BLaER1 (cell line): ENCODE measurements around the gene OGDH.
A peak's percentile ranks its signal among the peaks of the same experiment; 100 is the strongest.
"Not testable (repeated sequence)": the region's sequence is repeated elsewhere in the genome, so short reads cannot be mapped to it uniquely, and the experiment has no call there.

Experiments
- H3K27ac ChIP-seq: shearing (Covaris generic); formaldehyde crosslinking; 2 replicates; pipeline ENCODE4 v1.8.1; 2022
- H3K27me3 ChIP-seq: shearing (Covaris generic); formaldehyde crosslinking; 2 replicates; pipeline ENCODE4 v1.8.1; 2022
- H3K36me3 ChIP-seq: shearing (Covaris generic); formaldehyde crosslinking; 2 replicates; pipeline ENCODE4 v1.8.1; 2022
- H3K4me1 ChIP-seq: shearing (Covaris generic); formaldehyde crosslinking; 2 replicates; pipeline ENCODE4 v1.8.1; 2022
- H3K4me2 ChIP-seq: shearing (Covaris generic); formaldehyde crosslinking; 2 replicates; pipeline ENCODE4 v1.8.1; 2022
- H3K4me3 ChIP-seq: shearing (Covaris generic); formaldehyde crosslinking; 2 replicates; pipeline ENCODE4 v1.8.1; 2022
- H3K9ac ChIP-seq: shearing (Covaris generic); formaldehyde crosslinking; 2 replicates; pipeline ENCODE4 v1.8.1; 2022
- H3K9me3 ChIP-seq: shearing (Covaris generic); formaldehyde crosslinking; 2 replicates; pipeline ENCODE4 v1.8.1; 2022
- H4K20me1 ChIP-seq: shearing (Covaris generic); formaldehyde crosslinking; 2 replicates; pipeline ENCODE4 v1.8.1; 2022
- Cebpa-rat ChIP-seq: shearing (Covaris generic); IDR thresholded peaks from 2 replicates; pipeline ENCODE4 v1.8.1; 2022

OGDH gene

GRCh38 chr7:44700322-44700721 lies 93.9 kb downstream of the OGDH start:
- Histone ChIP-seq H3K27ac (no peak overlapping the region), H3K4me3 (no peak overlapping the region), H3K27me3 (no peaks in the 10 kb centered on the region), H3K4me1 (peaks cover 14% of the 10 kb centered on the region), H3K9ac (no peak overlapping the region), H3K4me2 (0 out of 2 replicates have a peak overlapping the region, but pooled peaks have one; percentile 14), H3K36me3 (peaks cover 93% of the 10 kb centered on the region), H4K20me1 (no peaks in the 10 kb centered on the region), H3K9me3 (peaks cover 40% of the 10 kb centered on the region)
- TF ChIP-seq Cebpa-rat = no peak

DNA sequence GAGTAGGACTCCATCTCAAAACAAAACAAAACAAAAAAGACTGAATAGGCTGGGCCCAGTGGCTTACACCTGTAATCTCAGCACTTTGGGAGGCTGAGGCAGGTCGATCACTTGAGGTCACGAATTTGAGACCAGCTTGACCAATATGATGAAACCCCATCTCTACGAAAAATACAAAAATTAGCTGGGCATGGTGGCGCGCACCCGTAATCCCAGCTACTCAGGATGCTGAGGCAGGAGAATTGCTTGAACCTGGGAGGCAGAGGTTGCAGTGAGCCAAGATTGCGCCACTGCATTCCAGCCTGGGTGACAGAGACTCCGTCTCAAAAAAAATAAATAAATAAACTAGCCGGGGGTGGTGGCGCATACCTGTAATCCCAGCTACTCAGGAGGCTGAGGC lies 97.0 kb downstream of the OGDH start:
- H3K27ac ChIP-seq, H3K27me3 ChIP-seq, H3K9ac ChIP-seq, H4K20me1 ChIP-seq, H3K4me2 ChIP-seq, H3K4me3 ChIP-seq: not testable (repeated sequence)
- H3K36me3 ChIP-seq = peaks cover 88% of the 10 kb centered on the region
- peaks cover 30% of the 10 kb centered on the region for H3K9me3 ChIP-seq
- H3K4me1 ChIP-seq = peaks cover 14% of the 10 kb centered on the region

- Histone ChIP-seq H3K4me1 (peaks cover 14% of the 10 kb centered on the region), H4K20me1 (no peaks in the 10 kb centered on the region), H3K27ac (no peak overlapping the region), H3K9ac (no peak overlapping the region), H3K4me3 (no peak overlapping the region), H3K36me3 (peaks cover 88% of the 10 kb centered on the region), H3K27me3 (no peaks in the 10 kb centered on the region), H3K4me2 (no peak overlapping the region), H3K9me3 (peaks cover 25% of the 10 kb centered on the region)
- TF ChIP-seq Cebpa-rat = no peak
Observed at GRCh38 chr7:44703921-44704320, 97.5 kb downstream of the OGDH start.

DNA sequence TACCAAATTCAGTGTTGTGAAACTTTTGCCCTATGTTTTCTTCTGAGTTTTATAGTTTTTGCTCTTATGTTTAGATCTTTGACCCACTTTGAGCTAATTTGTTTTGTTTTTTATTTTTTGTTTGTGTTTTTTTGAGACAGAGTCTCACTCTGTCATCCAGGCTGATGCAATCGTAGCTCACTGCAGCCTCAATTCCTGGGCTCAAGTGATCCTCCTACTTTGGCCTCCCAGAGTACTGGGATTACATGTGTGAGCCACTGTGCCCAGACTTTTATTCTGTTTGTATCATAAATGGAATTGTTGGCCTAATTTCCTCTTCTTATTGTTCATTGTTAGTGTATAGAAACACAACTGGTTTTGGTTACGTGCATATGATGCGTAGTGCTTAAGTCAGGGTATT lies 99.0 kb downstream of the OGDH start:
- no peak for TF ChIP-seq Cebpa-rat
- Histone ChIP-seq H3K27me3 (no peaks in the 10 kb centered on the region), H3K9me3 (peaks cover 10% of the 10 kb centered on the region; the same call in 1 of the 2 replicates), H3K36me3 (peaks cover 86% of the 10 kb centered on the region), H3K4me2 (no peak overlapping the region), H4K20me1 (no peaks in the 10 kb centered on the region), H3K4me1 (peaks cover 7% of the 10 kb centered on the region), H3K9ac (no peak overlapping the region), H3K27ac (no peak overlapping the region), H3K4me3 (no peak overlapping the region)

DNA sequence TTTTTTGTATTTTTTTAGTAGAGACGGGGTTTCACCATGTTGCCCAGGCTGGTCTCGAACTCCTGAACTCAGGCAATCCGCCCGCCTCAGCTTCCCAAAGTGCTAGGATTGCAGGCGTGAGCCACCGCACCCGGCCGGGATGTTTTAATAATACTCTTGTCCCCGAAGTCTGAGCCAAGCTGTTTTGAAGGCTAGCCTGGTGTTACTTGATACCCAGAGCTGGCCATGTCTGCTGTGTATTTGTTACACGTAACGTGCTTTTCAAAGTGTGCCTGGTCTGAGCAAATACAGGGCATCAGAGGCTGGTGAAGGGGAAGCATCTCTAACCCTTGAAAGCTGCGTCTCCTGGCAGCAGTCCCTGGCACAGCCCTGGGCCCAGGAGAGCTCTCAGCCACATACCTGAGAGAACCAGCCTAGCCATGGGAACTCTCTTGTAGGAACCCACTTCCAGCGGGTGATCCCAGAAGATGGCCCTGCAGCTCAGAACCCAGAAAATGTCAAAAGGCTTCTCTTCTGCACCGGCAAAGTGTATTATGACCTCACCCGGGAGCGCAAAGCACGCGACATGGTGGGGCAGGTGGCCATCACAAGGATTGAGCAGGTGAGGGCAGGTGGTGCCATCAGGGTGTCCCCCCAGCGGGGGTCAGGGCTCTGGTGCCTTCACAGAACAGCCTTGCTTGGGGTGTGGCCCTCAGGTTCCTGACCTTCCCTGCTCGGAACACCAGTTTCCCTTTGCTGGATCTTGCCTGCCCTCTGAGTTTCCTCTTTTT lies 100.5 kb downstream of the OGDH start:
- Histone ChIP-seq H3K27me3 (no peaks in the 10 kb centered on the region), H3K9me3 (peaks cover 10% of the 10 kb centered on the region; the same call in 1 of the 2 replicates), H3K9ac (no peak overlapping the region), H3K4me3 (no peak overlapping the region), H3K4me2 (no peak overlapping the region), H3K27ac (no peak overlapping the region), H3K36me3 (peaks cover 70% of the 10 kb centered on the region), H4K20me1 (no peaks in the 10 kb centered on the region), H3K4me1 (no peaks in the 10 kb centered on the region)
- no peak for TF ChIP-seq Cebpa-rat

DNA sequence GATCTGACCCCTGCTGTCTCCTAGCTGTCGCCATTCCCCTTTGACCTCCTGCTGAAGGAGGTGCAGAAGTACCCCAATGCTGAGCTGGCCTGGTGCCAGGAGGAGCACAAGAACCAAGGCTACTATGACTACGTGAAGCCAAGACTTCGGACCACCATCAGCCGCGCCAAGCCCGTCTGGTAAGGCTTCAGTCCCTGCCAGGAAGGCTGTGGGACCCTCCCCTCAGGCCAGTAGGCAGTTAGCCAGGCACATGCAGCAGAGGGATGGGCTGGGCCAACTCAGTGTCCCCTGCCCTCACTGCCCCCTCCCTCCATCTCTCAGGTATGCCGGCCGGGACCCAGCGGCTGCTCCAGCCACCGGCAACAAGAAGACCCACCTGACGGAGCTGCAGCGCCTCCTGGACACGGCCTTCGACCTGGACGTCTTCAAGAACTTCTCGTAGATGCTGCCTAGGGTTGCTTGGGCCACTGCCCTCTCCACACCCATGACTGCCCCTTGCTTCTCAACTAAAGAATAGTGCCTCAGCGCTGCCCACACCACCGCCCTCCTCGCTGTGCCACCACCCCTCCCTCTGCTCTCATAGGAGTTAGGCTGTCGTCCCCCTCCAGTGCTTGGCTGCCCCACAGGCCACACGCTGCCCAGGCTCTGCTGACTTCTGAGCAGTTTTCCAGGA lies 101.3 kb downstream of the OGDH start:
- Histone ChIP-seq H3K36me3 (peaks cover 64% of the 10 kb centered on the region), H3K4me1 (no peaks in the 10 kb centered on the region), H4K20me1 (no peaks in the 10 kb centered on the region), H3K4me2 (no peak overlapping the region), H3K4me3 (no peak overlapping the region), H3K9me3 (peaks cover 10% of the 10 kb centered on the region; the same call in 1 of the 2 replicates), H3K27ac (no peak overlapping the region), H3K9ac (no peak overlapping the region), H3K27me3 (no peaks in the 10 kb centered on the region)
- TF ChIP-seq Cebpa-rat = no peak

- no peak for TF ChIP-seq Cebpa-rat
- no peak overlapping the region for H3K27ac ChIP-seq
- H4K20me1 ChIP-seq = no peaks in the 10 kb centered on the region
- H3K9me3 ChIP-seq = peaks cover 5% of the 10 kb centered on the region; the same call in 1 of the 2 replicates
- H3K4me3 ChIP-seq = no peak overlapping the region
- H3K4me1 ChIP-seq = no peaks in the 10 kb centered on the region
- H3K4me2 ChIP-seq = no peak overlapping the region
- no peak overlapping the region for H3K9ac ChIP-seq
- H3K36me3 ChIP-seq = peaks cover 48% of the 10 kb centered on the region
- no peaks in the 10 kb centered on the region for H3K27me3 ChIP-seq
Observed at GRCh38 chr7:44709011-44709915, 102.8 kb downstream of the OGDH start.

GRCh38 chr7:44709945-44710596 lies 103.6 kb downstream of the OGDH start:
- Histone ChIP-seq H3K4me1 (no peaks in the 10 kb centered on the region), H3K36me3 (peaks cover 44% of the 10 kb centered on the region), H3K4me3 (no peak overlapping the region), H3K9me3 (no peaks in the 10 kb centered on the region), H3K27ac (no peak overlapping the region), H4K20me1 (no peaks in the 10 kb centered on the region), H3K9ac (no peak overlapping the region), H3K4me2 (no peak overlapping the region), H3K27me3 (no peaks in the 10 kb centered on the region)
- TF ChIP-seq Cebpa-rat = no peak

DNA sequence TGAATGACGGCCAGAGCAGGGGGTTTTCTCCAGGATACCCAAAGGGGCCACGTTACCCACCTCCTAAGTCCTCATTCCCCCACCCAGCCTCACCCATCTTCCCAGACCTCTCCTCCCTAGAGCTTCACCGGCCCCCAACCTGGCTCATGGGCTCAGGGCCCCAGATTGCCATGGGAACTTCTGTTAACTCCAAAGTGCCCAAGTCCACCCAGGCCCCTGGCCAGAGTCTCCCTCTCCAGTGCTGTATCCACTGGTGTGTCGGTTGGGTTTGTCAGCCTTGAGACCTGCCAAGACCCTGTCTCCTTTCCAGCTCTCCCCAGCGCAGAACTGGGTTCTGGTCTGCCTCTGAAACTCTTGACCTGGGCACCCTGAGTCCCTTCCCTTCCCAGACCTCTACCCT lies 105.1 kb downstream of the OGDH start:
- no peak overlapping the region for H3K27ac ChIP-seq
- H3K9me3 ChIP-seq = no peaks in the 10 kb centered on the region
- no peaks in the 10 kb centered on the region for H4K20me1 ChIP-seq
- no peaks in the 10 kb centered on the region for H3K27me3 ChIP-seq
- TF ChIP-seq Cebpa-rat = no peak
- H3K4me3 ChIP-seq = no peak overlapping the region
- no peak overlapping the region for H3K9ac ChIP-seq
- H3K36me3 ChIP-seq = peaks cover 37% of the 10 kb centered on the region
- H3K4me2 ChIP-seq = no peak overlapping the region
- no peaks in the 10 kb centered on the region for H3K4me1 ChIP-seq
